ENCODE data around the gene CATSPERZ. TPM values are rescaled to one million over a fixed set of nuclear protein-coding genes. Genes with fewer than 3 reads are reported as not detected.
A peak's percentile ranks its signal among the peaks of the same experiment; 100 is the strongest.

The CATSPERZ gene
- total RNA-seq, 4 donors from 2014 or later, result not detected

DNA sequence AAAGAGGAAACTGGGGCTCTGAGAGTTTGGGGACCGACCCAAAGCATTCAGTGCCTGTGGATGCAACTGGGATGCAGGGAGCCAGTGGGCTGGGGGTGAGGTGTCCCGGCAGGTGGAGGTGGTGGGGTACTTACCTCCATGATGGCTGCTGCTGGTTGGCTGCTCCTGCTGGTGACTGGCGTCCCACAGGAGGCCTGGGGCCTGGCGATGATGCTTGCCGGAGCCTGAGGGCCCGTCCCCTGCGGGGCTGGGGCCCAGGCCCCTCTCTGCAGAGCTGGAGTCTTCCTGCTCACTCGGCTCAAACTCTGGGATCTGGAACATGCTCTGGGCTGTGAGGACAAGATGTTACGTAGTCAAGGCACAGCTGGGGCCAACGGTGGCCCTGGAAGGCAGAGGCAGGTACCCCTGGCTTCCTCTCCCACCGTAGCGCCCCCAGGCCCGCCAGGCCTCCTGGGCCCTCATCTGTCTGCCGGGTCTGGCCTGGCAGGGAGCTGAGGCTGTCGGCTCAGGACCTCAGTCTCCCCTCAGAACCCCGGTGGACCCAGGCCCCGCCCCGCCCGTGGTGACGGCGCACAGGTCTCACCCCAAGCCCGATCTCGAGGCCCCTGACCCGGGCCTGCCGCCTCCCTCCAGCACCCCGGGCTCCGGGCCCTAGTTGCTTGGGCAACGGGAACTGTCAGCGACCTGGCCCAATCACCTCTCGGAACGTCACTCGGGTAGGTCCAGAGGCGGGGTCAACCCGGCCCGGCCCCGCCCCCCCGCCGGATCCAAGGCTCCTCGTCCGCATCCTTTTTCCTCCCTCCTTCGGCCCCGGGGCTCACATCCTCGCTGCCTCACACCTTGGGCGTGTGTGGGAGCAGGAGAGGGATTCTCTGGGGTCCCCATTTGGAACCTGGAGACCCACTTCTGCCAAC, 15.9 kb upstream of the CATSPERZ start, which contains the start of gene BAD:
BAD (minus strand) TSS at position 618 of the 914 bp plus-strand sequence; CDS start at position 321, 297 bp downstream.
- intact Hi-C loops (cut with DNase I; ENCODE audit: low total_unique reads), result no loop called here
- H3K4me3 ChIP-seq (ENCODE audit: low read depth, poor library complexity, severe bottlenecking), result peak within 1 kb of the TSS; percentile 85
- peak; percentile 95 to 99 for DNase-seq (ENCODE audit: low spot score in 2 of 2)
- TF ChIP-seq, protein P1, sequence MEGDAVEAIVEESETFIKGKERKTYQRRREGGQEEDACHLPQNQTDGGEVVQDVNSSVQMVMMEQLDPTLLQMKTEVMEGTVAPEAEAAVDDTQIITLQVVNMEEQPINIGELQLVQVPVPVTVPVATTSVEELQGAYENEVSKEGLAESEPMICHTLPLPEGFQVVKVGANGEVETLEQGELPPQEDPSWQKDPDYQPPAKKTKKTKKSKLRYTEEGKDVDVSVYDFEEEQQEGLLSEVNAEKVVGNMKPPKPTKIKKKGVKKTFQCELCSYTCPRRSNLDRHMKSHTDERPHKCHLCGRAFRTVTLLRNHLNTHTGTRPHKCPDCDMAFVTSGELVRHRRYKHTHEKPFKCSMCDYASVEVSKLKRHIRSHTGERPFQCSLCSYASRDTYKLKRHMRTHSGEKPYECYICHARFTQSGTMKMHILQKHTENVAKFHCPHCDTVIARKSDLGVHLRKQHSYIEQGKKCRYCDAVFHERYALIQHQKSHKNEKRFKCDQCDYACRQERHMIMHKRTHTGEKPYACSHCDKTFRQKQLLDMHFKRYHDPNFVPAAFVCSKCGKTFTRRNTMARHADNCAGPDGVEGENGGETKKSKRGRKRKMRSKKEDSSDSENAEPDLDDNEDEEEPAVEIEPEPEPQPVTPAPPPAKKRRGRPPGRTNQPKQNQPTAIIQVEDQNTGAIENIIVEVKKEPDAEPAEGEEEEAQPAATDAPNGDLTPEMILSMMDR (IDR thresholded peaks at IDR 0.05), result no peak
- TF ChIP-seq POLR2A (IDR thresholded peaks at IDR 0.05), result no peak
- WGBS, 2 donors, result 3% methylated on average over 27 to 37 of the region's 44 CpGs

DNA sequence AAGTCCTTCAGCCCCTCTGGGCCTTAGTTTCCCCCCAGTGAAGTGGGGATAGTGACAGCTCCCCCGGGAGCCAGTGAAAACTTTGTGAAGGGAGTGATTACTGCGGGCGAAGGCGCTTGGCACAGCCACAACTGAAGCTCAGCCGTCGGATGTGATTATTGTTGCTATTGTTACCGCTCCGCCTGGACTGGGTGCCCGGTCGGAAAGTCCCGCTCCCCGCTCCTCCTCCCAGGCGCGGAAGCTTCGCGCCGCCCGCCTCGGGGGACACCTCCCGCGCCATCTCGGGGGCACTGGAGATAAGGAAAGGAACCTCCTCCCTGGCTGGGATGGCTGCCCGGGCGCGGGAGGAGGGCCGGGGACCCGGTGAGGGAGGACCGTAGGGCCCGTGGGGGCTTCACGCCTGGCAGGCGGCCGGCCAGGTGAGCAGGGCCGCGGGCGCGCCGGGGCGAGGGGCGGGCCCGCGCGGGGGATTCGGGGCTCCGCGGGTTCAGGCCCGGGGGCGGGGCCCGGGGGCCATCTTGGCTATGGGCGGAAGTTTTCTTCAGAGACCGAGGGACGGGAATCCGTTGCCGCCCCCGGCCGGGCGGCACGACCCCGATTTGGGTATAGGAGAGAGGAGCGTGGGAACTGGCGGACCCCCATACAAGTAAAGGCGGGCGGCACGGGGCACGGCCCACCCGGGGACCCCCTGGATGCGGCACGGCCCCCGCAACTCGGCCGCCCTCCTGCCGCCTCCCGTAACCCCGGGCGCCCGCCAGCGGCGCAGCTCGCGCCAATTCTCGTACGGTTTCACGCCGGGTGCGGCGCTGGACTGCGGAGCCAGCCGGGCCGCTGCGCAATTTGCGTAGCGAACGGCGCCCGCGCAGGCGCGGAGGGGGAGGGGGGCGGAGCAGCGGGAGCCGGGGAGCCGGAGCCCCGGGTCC, 14.9 kb upstream of the CATSPERZ start, which contains the start of gene GPR137:
GPR137 (plus strand) TSS at position 887 of the 923 bp plus-strand sequence. CDS start 677 bp downstream, outside the sequence.
- intact Hi-C loops (cut with DNase I; ENCODE audit: low total_unique reads), result no loop called here
- TF ChIP-seq, protein P1 (IDR thresholded peaks at IDR 0.05), result no peak
- TF ChIP-seq POLR2A (IDR thresholded peaks at IDR 0.05), result no peak
- peak; percentile 78 to 97 for DNase-seq (ENCODE audit: low spot score in 2 of 2)
- WGBS, 2 donors, result 0 to 1% methylated on average over 22 to 41 of the region's 102 CpGs
- peak within 1 kb of the TSS; percentile 85 for H3K4me3 ChIP-seq (ENCODE audit: low read depth, poor library complexity, severe bottlenecking)

DNA sequence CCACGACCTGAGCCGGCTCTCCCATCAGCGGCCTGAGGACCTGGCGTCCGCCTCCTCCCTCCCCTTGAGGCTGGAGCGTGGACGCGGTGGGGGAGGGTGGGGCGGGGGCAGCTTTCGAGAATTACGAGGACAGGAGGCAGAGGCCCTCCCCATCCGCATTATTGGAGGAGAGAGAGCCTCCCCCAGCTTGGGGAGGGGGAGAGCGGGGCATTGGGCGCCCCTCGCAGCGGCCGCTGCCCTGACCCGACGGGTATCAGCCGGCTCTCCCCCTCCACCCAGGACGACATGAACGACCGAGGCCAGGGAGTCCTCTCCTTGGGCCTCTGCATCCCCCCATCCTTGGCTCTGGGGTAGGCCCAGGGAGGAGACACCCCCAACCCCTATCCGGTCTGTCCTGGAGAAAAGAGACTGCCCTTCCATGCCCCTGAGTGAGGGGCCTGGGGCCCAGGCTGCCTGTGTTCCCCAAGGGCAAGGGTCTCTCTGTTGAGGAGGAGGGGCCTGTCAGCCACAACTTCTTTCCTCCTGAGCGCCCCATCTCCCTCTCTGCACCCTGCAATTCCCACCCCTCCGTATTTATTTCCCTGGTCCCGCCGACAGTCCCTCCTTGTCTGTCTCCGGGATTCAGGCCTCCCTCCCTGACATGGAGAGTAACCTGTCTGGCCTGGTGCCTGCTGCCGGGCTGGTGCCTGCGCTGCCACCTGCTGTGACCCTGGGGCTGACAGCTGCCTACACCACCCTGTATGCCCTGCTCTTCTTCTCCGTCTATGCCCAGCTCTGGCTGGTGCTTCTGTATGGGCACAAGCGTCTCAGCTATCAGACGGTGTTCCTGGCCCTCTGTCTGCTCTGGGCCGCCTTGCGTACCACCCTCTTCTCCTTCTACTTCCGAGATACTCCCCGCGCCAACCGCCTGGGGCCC, 14.0 kb upstream of the CATSPERZ start:
- TF ChIP-seq, protein P1 (IDR thresholded peaks at IDR 0.05), result no peak
- no peak for TF ChIP-seq POLR2A (IDR thresholded peaks at IDR 0.05)
- H3K4me3 ChIP-seq (ENCODE audit: low read depth, poor library complexity, severe bottlenecking), result peak overlapping the region; percentile 85
- WGBS, 2 donors, result 29 to 32% methylated on average over 28 to 29 of the region's 40 CpGs
- DNase-seq (ENCODE audit: low spot score in 2 of 2), result no peak
- intact Hi-C loops (cut with DNase I; ENCODE audit: low total_unique reads), result no loop called here

DNA sequence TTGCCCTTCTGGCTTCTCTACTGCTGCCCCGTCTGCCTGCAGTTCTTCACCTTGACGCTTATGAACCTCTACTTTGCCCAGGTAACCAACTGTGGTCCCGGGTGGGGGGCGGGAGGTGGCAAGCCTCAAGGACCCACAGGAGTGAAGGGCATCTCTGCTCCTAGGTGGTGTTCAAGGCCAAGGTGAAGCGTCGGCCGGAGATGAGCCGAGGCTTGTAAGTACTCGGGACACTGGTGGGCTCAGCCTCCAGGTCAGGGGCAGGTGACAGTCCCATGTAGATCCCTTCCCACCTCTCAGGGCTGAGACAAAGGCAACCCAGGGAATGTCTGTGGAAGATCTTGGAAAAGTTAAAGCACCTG, 13.4 kb upstream of the CATSPERZ start:
- H3K4me3 ChIP-seq (ENCODE audit: low read depth, poor library complexity, severe bottlenecking), result no peak overlapping the region
- DNase-seq (ENCODE audit: low spot score in 2 of 2), result no peak
- WGBS, 2 donors, result 81 to 88% methylated on average over 9 of the region's 9 CpGs
- no peak for TF ChIP-seq POLR2A (IDR thresholded peaks at IDR 0.05)
- TF ChIP-seq, protein P1 (IDR thresholded peaks at IDR 0.05), result no peak
- intact Hi-C loops (cut with DNase I; ENCODE audit: low total_unique reads), result no loop called here

Measured in lower leg skin (tissue), 4 donors.